Body of pancreas (tissue), 4 donors: ENCODE results near the gene CEP44. TPM values are rescaled to one million over a fixed set of nuclear protein-coding genes. Genes with fewer than 3 reads are reported as not detected.

Experiments
- ATAC-seq: fragments of 150-250 bp; one replicate; pipeline ENCODE4 v1.9.1; 2016
- DNase-seq, 4 donors: peaks; one replicate each; pipeline ENCODE4 v3.0.0-alpha.2; 2019
- H3K27ac ChIP-seq, 4 donors: fragments of 200-600 bp; sonication (generic); 1 replicate in 3 of 4; 2 replicates in 1 of 4; pipeline versions ENCODE4 v1.5.1 to v1.6.1; 2016 to 2019; ENCODE audit warnings: mild to moderate bottlenecking in 1 of 4, mixed read lengths in 1 of 4, moderate library complexity in 1 of 4
- H3K27me3 ChIP-seq, 2 donors: fragments of 200-600 bp; sonication (generic); one replicate each; pipeline ENCODE4 v1.6.0; 2016; ENCODE audit warnings: mild to moderate bottlenecking in 1 of 2
- H3K36me3 ChIP-seq, 2 donors: fragments of 200-600 bp; sonication (generic); replicated peaks in 1 of 2; 2 replicates each; pipeline ENCODE4 v1.5.1; 2016; ENCODE audit warnings: low read depth in 2 of 2; ENCODE audit not compliant: insufficient read depth in 1 of 2
- H3K4me1 ChIP-seq: fragments of 200-600 bp; sonication (generic); one replicate; pipeline ENCODE4 v1.6.0; 2016
- H3K4me3 ChIP-seq, 2 donors: fragments of 200-600 bp; sonication (generic); 1 replicate in 1 of 2; 2 replicates in 1 of 2; pipeline ENCODE4 v1.5.1; 2016 to 2019
- H3K9me3 ChIP-seq, 3 donors: fragments of 200-600 bp; sonication (generic); 1 replicate in 2 of 3; 2 replicates in 1 of 3; pipeline ENCODE4 v1.5.1; 2016
- CTCF ChIP-seq, 7 experiments: fragments of 450-650 bp in 4 of 7; fragments of 200-600 bp in 3 of 7; sonication (generic) in 3 of 7; IDR thresholded peaks; one replicate each; pipeline ENCODE4 v1.5.1; 2016 to 2019; ENCODE audit warnings: antibody characterized with exemption in 7 of 7
- POLR2A ChIP-seq, 3 donors: fragments of 450-650 bp; IDR thresholded peaks; one replicate each; pipeline ENCODE4 v1.6.1; 2016; ENCODE audit warnings: antibody characterized with exemption in 3 of 3, mild to moderate bottlenecking in 2 of 3
- WGBS, 2 donors: methylation state at CpG; one replicate each; pipeline ENCODE4 v1.1.5; 2017; 5-methylcytosine and 5-hydroxymethylcytosine counted together
- intact Hi-C: fragments of 100-400 bp; cut with DNase I; formaldehyde crosslinking; loops from one replicate; pipeline ENCODE4 v1.15.1; 2023
- total RNA-seq, 2 donors: library from RNA; depleted of rRNA; stranded (reverse); fragments of >200 nt; gene quantifications; one replicate each; pipeline ENCODE4 v1.1.0, GENCODE V29; 2016

CEP44 gene
- total RNA-seq, 2 donors from 2014 or later = 13.2 to 27.5 TPM

- 76 to 89% methylated on average over 3 of the region's 3 CpGs for WGBS, 2 donors
- ATAC-seq = no peak
- TF ChIP-seq POLR2A (IDR thresholded peaks at IDR 0.05) = no peak
- no peak for TF ChIP-seq CTCF (IDR thresholded peaks at IDR 0.05)
These were observed 8.6 kb upstream of the CEP44 start for GRCh38 chr4:174275101-174275500.

GRCh38 chr4:174277433-174277832 is 6.3 kb upstream of the CEP44 start:
- no peak for ATAC-seq
- H3K9me3 ChIP-seq = no peaks in the 10 kb centered on the region
- no peak overlapping the region for H3K27ac ChIP-seq
- TF ChIP-seq POLR2A (IDR thresholded peaks at IDR 0.05) = no peak
- TF ChIP-seq CTCF (IDR thresholded peaks at IDR 0.05) = no peak
- WGBS, 2 donors = 62 to 64% methylated on average over 3 of the region's 3 CpGs
- DNase-seq = no peak
- no peak overlapping the region for H3K4me3 ChIP-seq
- H3K27me3 ChIP-seq = no peaks in the 10 kb centered on the region
- H3K36me3 ChIP-seq = no peaks in the 10 kb centered on the region
- intact Hi-C loops = no loop called here
- H3K4me1 ChIP-seq = peaks cover 11% of the 10 kb centered on the region

More at GRCh38 chr4:174275101-174275500, 8.6 kb upstream of the CEP44 start:
- no peaks in the 10 kb centered on the region for H3K9me3 ChIP-seq
- no peaks in the 10 kb centered on the region for H3K36me3 ChIP-seq
- no peak for DNase-seq
- no peak overlapping the region for H3K27ac ChIP-seq
- no peak overlapping the region for H3K4me3 ChIP-seq
- intact Hi-C loops = no loop called here
- H3K4me1 ChIP-seq = no peaks in the 10 kb centered on the region
- H3K27me3 ChIP-seq = no peaks in the 10 kb centered on the region

- TF ChIP-seq POLR2A (IDR thresholded peaks at IDR 0.05) (no peak), CTCF (IDR thresholded peaks at IDR 0.05) (no peak)
- no peaks in the 10 kb centered on the region for H3K36me3 ChIP-seq
- no peak for ATAC-seq
- DNase-seq = no peak
- no peaks in the 10 kb centered on the region for H3K9me3 ChIP-seq
- no peak overlapping the region for H3K4me3 ChIP-seq
- intact Hi-C loops = no loop called here
- no peaks in the 10 kb centered on the region for H3K27me3 ChIP-seq
- H3K27ac ChIP-seq = no peak overlapping the region
- peaks cover 12% of the 10 kb centered on the region for H3K4me1 ChIP-seq
These were observed 5.2 kb upstream of the CEP44 start for GRCh38 chr4:174278467-174278866.

- ATAC-seq = no peak
- Histone ChIP-seq H3K27ac (no peak overlapping the region), H3K36me3 (no peaks in the 10 kb centered on the region), H3K9me3 (no peaks in the 10 kb centered on the region), H3K4me1 (peaks cover 14% of the 10 kb centered on the region), H3K27me3 (no peaks in the 10 kb centered on the region), H3K4me3 (no peak overlapping the region)
- no peak for DNase-seq
- intact Hi-C loops = no loop called here
- TF ChIP-seq POLR2A (IDR thresholded peaks at IDR 0.05) (no peak), CTCF (IDR thresholded peaks at IDR 0.05) (no peak)
- 84 to 95% methylated on average over 3 of the region's 3 CpGs for WGBS, 2 donors
These were observed 4.1 kb upstream of the CEP44 start for GRCh38 chr4:174279433-174280155.

- intact Hi-C loops = no loop called here
- Histone ChIP-seq H3K4me1 (peaks cover 24% of the 10 kb centered on the region), H3K4me3 (no peak overlapping the region), H3K36me3 (no peaks in the 10 kb centered on the region), H3K27ac (no peak overlapping the region), H3K9me3 (no peaks in the 10 kb centered on the region), H3K27me3 (no peaks in the 10 kb centered on the region)
- DNase-seq (no peak), ATAC-seq (no peak)
- TF ChIP-seq POLR2A (IDR thresholded peaks at IDR 0.05) (no peak), CTCF (IDR thresholded peaks at IDR 0.05) (no peak)
- 76 to 79% methylated on average over 5 of the region's 5 CpGs for WGBS, 2 donors
These were observed 2.5 kb upstream of the CEP44 start for GRCh38 chr4:174281182-174281737.
